ENCODE measurements around the gene PIRT.

Gene PIRT

DNA sequence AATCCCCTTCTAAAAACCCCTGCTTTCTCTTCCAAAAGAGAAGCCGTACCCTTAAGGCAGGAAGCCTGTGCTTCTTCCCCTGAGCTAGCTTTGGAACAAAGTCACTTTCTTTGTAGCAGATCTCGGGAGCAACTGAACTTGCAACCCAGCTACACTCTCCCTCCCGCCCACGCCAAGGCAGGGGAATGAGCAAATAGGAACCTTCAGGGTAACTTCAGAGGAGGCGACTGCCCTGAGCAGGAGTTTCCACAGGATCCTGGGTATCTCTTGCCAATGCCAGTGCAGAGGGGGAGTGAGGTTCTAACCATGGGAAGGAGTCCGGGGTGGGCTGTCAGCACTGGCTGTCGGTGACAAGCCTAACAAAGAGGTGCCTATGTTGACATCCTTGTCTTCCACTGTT lies 5.9 kb upstream of the PIRT start:
- TF ChIP-seq, protein P1, sequence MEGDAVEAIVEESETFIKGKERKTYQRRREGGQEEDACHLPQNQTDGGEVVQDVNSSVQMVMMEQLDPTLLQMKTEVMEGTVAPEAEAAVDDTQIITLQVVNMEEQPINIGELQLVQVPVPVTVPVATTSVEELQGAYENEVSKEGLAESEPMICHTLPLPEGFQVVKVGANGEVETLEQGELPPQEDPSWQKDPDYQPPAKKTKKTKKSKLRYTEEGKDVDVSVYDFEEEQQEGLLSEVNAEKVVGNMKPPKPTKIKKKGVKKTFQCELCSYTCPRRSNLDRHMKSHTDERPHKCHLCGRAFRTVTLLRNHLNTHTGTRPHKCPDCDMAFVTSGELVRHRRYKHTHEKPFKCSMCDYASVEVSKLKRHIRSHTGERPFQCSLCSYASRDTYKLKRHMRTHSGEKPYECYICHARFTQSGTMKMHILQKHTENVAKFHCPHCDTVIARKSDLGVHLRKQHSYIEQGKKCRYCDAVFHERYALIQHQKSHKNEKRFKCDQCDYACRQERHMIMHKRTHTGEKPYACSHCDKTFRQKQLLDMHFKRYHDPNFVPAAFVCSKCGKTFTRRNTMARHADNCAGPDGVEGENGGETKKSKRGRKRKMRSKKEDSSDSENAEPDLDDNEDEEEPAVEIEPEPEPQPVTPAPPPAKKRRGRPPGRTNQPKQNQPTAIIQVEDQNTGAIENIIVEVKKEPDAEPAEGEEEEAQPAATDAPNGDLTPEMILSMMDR (IDR thresholded peaks at IDR 0.05; ENCODE audit: low read depth, low read length): no peak
- peak in 1 of 2 donors; percentile 23 for DNase-seq (ENCODE audit: low read depth in 2 of 2)

DNA sequence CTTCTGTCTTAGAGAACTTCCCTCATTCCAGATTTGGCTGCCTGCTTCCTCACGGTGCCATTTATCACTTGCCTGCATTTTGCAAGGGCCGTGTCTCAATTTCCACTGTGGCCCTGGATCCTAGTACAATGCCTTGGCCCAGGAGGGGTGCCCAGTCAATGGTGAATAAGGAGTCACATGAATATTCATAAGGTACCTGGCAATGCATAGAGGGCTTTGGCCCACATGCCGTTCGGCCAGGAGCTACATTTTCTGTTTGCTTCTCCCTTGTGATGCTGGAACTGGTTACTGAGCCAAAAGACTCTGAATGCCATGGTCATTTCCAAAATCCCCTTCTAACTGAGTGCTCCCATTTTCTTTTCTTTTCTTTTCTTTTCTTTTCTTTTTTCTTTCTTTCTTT lies 4.8 kb upstream of the PIRT start:
- TF ChIP-seq, protein P1 (IDR thresholded peaks at IDR 0.05; ENCODE audit: low read depth, low read length): no peak
- no peak overlapping the region for H3K4me3 ChIP-seq (replicated peaks in 1 of 2; ENCODE audit: low read depth in 2 of 2, low read length in 2 of 2)
- no peak for DNase-seq (ENCODE audit: low read depth in 2 of 2)

More for the DNA sequence above, 5.9 kb upstream of the PIRT start:
- no peak overlapping the region for H3K4me3 ChIP-seq (replicated peaks in 1 of 2; ENCODE audit: low read depth in 2 of 2, low read length in 2 of 2)

DNA sequence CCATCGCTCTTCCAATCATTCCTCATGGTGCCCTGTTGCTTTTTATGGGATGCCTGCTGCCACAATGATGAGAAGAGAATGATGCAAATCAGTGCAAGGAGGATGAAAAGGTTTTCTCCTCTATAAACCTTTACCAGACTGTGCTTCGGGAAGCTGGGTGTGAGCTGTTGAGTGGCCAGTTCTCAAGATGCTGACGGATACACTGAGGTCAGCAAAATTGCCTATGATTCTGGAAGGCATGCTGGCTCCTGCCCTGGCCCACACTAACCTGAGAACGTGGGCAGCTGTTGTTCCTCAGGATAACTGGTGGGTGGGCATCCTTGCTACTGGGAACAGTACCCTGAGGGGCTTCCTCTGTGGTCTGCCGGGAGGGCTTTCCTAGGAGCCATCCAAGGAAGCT lies 795 bp upstream of the PIRT start:
- DNase-seq (ENCODE audit: low read depth in 2 of 2): no peak
- no peak overlapping the region for H3K4me3 ChIP-seq (replicated peaks in 1 of 2; ENCODE audit: low read depth in 2 of 2, low read length in 2 of 2)
- TF ChIP-seq, protein P1 (IDR thresholded peaks at IDR 0.05; ENCODE audit: low read depth, low read length): no peak

DNA sequence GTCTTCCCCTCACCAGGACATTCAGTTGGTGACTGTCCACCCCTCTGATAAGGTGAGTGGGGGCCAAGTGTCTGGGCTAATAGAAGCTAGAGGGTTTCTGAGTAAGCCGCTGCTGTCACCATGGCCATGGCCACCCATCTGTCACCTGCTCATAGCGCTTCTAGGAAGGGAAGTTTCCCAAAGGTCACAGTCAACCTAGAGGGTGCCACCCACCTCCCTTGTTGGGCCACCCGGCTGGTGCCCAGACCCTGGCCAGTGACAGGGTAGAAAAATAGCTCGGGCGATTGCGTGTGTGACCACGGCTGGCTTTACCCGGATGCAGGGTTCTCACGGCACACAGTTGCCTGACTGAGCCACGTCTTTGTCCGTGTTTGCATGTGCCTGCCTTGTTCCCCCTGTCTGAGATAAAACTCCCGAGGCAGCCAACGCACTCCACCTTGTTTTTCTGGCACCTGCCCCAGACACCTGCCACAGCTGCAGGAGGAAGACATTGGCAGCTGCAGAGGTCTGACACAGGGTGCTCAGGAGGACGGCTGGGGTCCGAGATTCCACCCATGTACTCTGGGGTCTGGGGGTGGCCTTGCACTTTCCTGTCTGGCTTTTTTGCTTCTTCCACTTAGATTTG lies 809 bp downstream of the PIRT start:
- TF ChIP-seq, protein P1 (IDR thresholded peaks at IDR 0.05; ENCODE audit: low read depth, low read length): no peak
- no peak for DNase-seq (ENCODE audit: low read depth in 2 of 2)
- H3K4me3 ChIP-seq (replicated peaks in 1 of 2; ENCODE audit: low read depth in 2 of 2, low read length in 2 of 2): no peak overlapping the region

DNA sequence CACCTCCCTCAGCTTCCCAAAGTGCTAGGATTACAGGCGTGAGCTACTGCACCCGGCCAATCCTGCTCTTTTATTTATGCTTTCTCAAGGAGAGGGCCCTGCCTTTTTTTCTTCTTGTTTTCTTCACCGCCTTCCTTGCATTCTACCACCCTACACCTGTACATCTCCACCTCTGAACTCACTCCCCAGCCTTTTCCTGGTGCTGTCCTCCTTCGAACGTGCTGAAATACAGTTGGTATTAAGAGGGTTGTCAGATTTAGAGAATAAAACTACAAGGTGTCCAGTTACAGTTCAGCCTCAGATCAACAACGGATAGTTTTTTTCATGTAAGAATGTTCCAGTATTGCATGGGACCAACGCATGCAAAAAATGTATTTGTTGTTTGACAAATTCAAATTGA lies 1.7 kb downstream of the PIRT start:
- no peak overlapping the region for H3K4me3 ChIP-seq (replicated peaks in 1 of 2; ENCODE audit: low read depth in 2 of 2, low read length in 2 of 2)
- TF ChIP-seq, protein P1 (IDR thresholded peaks at IDR 0.05; ENCODE audit: low read depth, low read length): no peak
- DNase-seq (ENCODE audit: low read depth in 2 of 2): no peak

DNA sequence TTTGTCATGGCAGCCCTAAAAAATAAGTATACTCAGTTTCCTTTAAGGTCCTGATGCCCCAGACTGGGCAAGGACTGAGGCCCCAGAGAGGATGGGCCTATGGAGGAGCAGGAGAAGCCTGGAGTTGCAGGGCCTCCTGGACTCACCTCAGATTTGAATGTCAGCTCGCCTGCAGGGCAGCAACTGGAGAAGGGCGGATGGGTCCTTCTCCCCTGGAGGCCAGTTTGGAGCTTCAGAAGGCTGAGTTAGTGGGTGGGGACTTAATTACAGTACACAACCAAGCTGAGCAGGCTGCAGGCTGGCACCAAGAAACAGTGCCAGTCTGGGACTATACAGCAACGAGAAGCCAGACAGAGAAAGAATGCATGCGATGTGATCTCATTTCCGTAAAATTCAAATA lies 6.2 kb downstream of the PIRT start:
- DNase-seq (ENCODE audit: low read depth in 2 of 2): no peak
- TF ChIP-seq, protein P1 (IDR thresholded peaks at IDR 0.05; ENCODE audit: low read depth, low read length): no peak
- H3K4me3 ChIP-seq (replicated peaks in 1 of 2; ENCODE audit: low read depth in 2 of 2, low read length in 2 of 2): no peak overlapping the region
